ENCODE measurements around the gene CBX3. TPM values are rescaled to one million over a fixed set of nuclear protein-coding genes. Genes with fewer than 3 reads are reported as not detected.
A peak's percentile ranks its signal among the peaks of the same experiment; 100 is the strongest.

CBX3 gene
- total and polyA plus RNA-seq, 8 donors: 92.2 to 313 (median 273) TPM

GRCh38 chr7:26197153-26198115 is 4.1 kb upstream of the CBX3 start:
- DNase-seq (no peak), ATAC-seq (no peak)
- intact Hi-C loops (cut with DNase I): loop anchor here in 1 of 2 donors (10.0 kb wide), 1 partner anchor 113 kb away; no protein-coding TSS in a partner anchor
- Histone ChIP-seq H3K36me3 (peaks cover 0 to 50% of the 10 kb centered on the region in 2 donors), H3K27ac (peak overlapping the region; percentile 23 to 98), H3K27me3 (no peaks in the 10 kb centered on the region), H3K4me3 (peak overlapping the region; percentile 81 to 93), H3K9me3 (no peaks in the 10 kb centered on the region), H3K4me1 (peaks cover 44 to 53% of the 10 kb centered on the region in 2 donors)
- no peak for TF ChIP-seq CTCF (IDR thresholded peaks at IDR 0.05)

GRCh38 chr7:26198133-26198780 is 3.3 kb upstream of the CBX3 start:
- peak; percentile 67 to 69 for TF ChIP-seq CTCF (IDR thresholded peaks at IDR 0.05)
- peaks cover 0 to 42% of the 10 kb centered on the region in 2 donors for H3K36me3 ChIP-seq
- DNase-seq: peak in 2 of 4 donors; percentile 42 to 51
- ATAC-seq: no peak
- H3K4me1 ChIP-seq: peaks cover 47 to 52% of the 10 kb centered on the region in 2 donors
- peak overlapping the region; percentile 81 to 93 for H3K4me3 ChIP-seq
- no peaks in the 10 kb centered on the region for H3K9me3 ChIP-seq
- peak overlapping the region; percentile 98 to 100 for H3K27ac ChIP-seq
- H3K27me3 ChIP-seq: no peaks in the 10 kb centered on the region
- intact Hi-C loops (cut with DNase I): loop anchor here in 1 of 2 donors (10.0 kb wide), 1 partner anchor 113 kb away; no protein-coding TSS in a partner anchor

- ATAC-seq (no peak), DNase-seq (peak in 1 of 4 donors; percentile 22)
- peak overlapping the region; percentile 98 to 100 for H3K27ac ChIP-seq
- no peaks in the 10 kb centered on the region for H3K9me3 ChIP-seq
- peaks cover 0 to 37% of the 10 kb centered on the region in 2 donors for H3K36me3 ChIP-seq
- peak overlapping the region; percentile 81 to 93 for H3K4me3 ChIP-seq
- no peaks in the 10 kb centered on the region for H3K27me3 ChIP-seq
- TF ChIP-seq CTCF (IDR thresholded peaks at IDR 0.05): no peak
- intact Hi-C loops (cut with DNase I): loop anchor here in 1 of 2 donors (10.0 kb wide), 1 partner anchor 114 kb away; no protein-coding TSS in a partner anchor
- H3K4me1 ChIP-seq: peaks cover 43 to 52% of the 10 kb centered on the region in 2 donors
Observed at GRCh38 chr7:26198781-26199169, 2.8 kb upstream of the CBX3 start.

GRCh38 chr7:26199301-26200037 is 2.1 kb upstream of the CBX3 start:
- no peaks in the 10 kb centered on the region for H3K9me3 ChIP-seq
- no peaks in the 10 kb centered on the region for H3K27me3 ChIP-seq
- ATAC-seq: peak; percentile 10
- peaks cover 0 to 30% of the 10 kb centered on the region in 2 donors for H3K36me3 ChIP-seq
- peak; percentile 25 to 87 (median 71) for DNase-seq
- peaks cover 37 to 52% of the 10 kb centered on the region in 2 donors for H3K4me1 ChIP-seq
- peak overlapping the region; percentile 81 to 93 for H3K4me3 ChIP-seq
- intact Hi-C loops (cut with DNase I): loop anchor here in 1 of 2 donors (10.0 kb wide), 1 partner anchor 115 kb away; no protein-coding TSS in a partner anchor
- peak overlapping the region; percentile 98 to 100 for H3K27ac ChIP-seq
- TF ChIP-seq CTCF (IDR thresholded peaks at IDR 0.05): no peak

Measured in left lung (tissue), 10 donors.